ENCODE data around the gene MTA1. TPM values are rescaled to one million over a fixed set of nuclear protein-coding genes. Genes with fewer than 3 reads are reported as not detected.

MTA1 gene
- total and polyA plus RNA-seq, 7 donors = 22.6 to 48.6 (median 41.1) TPM

GRCh38 chr14:105414456-105415371 lies 4.9 kb upstream of the MTA1 start:
- peak overlapping the region; percentile 67 for H3K4me3 ChIP-seq
- H3K36me3 ChIP-seq (ENCODE audit: insufficient read depth in 1 of 2, low read depth in 1 of 2) = no peaks in the 10 kb centered on the region
- peak; percentile 79 for TF ChIP-seq CTCF (IDR thresholded peaks at IDR 0.05)
- peak; percentile 82 to 88 (median 86) for ATAC-seq
- 17 to 22% (median 19%) methylated on average over 60 to 79 of the region's 79 CpGs for WGBS, 3 donors
- DNase-seq = peak; percentile 87 to 94
- intact Hi-C loops (cut with DNase I) = loop anchor here in 1 of 2 donors (5.0 kb wide), 1 partner anchor 53 kb away; no protein-coding TSS in a partner anchor
- H3K27ac ChIP-seq = peak overlapping the region; percentile 81
- peaks cover 0 to 2% (median 0%) of the 10 kb centered on the region in 3 donors for H3K27me3 ChIP-seq (ENCODE audit: insufficient read depth in 3 of 3, low read length in 2 of 3)
- peaks cover 23% of the 10 kb centered on the region for H3K4me1 ChIP-seq
- no peaks in the 10 kb centered on the region for H3K9me3 ChIP-seq

- intact Hi-C loops (cut with DNase I) = loop anchor here in 1 of 2 donors (5.0 kb wide), 1 partner anchor 52 kb away; no protein-coding TSS in a partner anchor
- no peaks in the 10 kb centered on the region for H3K9me3 ChIP-seq
- peaks cover 26% of the 10 kb centered on the region for H3K4me1 ChIP-seq
- no peak for ATAC-seq
- no peak for TF ChIP-seq CTCF (IDR thresholded peaks at IDR 0.05)
- DNase-seq = no peak
- H3K27me3 ChIP-seq (ENCODE audit: insufficient read depth in 3 of 3, low read length in 2 of 3) = peaks cover 0 to 2% (median 0%) of the 10 kb centered on the region in 3 donors
- H3K4me3 ChIP-seq = peak overlapping the region; percentile 67
- no peaks in the 10 kb centered on the region for H3K36me3 ChIP-seq (ENCODE audit: insufficient read depth in 1 of 2, low read depth in 1 of 2)
- 74 to 81% (median 75%) methylated on average over 25 of the region's 25 CpGs for WGBS, 3 donors
- H3K27ac ChIP-seq = peak overlapping the region; percentile 81
These were observed 3.9 kb upstream of the MTA1 start for GRCh38 chr14:105415481-105416428.

GRCh38 chr14:105416671-105417070 lies 3.0 kb upstream of the MTA1 start:
- H3K36me3 ChIP-seq (ENCODE audit: insufficient read depth in 1 of 2, low read depth in 1 of 2) = no peaks in the 10 kb centered on the region
- H3K4me3 ChIP-seq = no peak overlapping the region
- peaks cover 33% of the 10 kb centered on the region for H3K4me1 ChIP-seq
- TF ChIP-seq CTCF (IDR thresholded peaks at IDR 0.05) = no peak
- peak overlapping the region; percentile 81 for H3K27ac ChIP-seq
- no peak for ATAC-seq
- intact Hi-C loops (cut with DNase I) = loop anchor here in 1 of 2 donors (5.0 kb wide), 1 partner anchor 51 kb away; no protein-coding TSS in a partner anchor
- 77 to 84% (median 78%) methylated on average over 11 of the region's 11 CpGs for WGBS, 3 donors
- no peaks in the 10 kb centered on the region for H3K9me3 ChIP-seq
- no peaks in the 10 kb centered on the region for H3K27me3 ChIP-seq (ENCODE audit: insufficient read depth in 3 of 3, low read length in 2 of 3)
- no peak for DNase-seq

GRCh38 chr14:105417690-105418121 lies 1.9 kb upstream of the MTA1 start:
- no peak overlapping the region for H3K4me3 ChIP-seq
- intact Hi-C loops (cut with DNase I) = loop anchor here in 1 of 2 donors (5.0 kb wide), 1 partner anchor 50 kb away; no protein-coding TSS in a partner anchor
- no peak for ATAC-seq
- no peaks in the 10 kb centered on the region for H3K9me3 ChIP-seq
- TF ChIP-seq CTCF (IDR thresholded peaks at IDR 0.05) = no peak
- H3K36me3 ChIP-seq (ENCODE audit: insufficient read depth in 1 of 2, low read depth in 1 of 2) = no peaks in the 10 kb centered on the region
- no peak for DNase-seq
- H3K27me3 ChIP-seq (ENCODE audit: insufficient read depth in 3 of 3, low read length in 2 of 3) = no peaks in the 10 kb centered on the region
- WGBS, 3 donors = 85 to 95% (median 92%) methylated on average over 3 of the region's 3 CpGs
- peaks cover 33% of the 10 kb centered on the region for H3K4me1 ChIP-seq
- no peak overlapping the region for H3K27ac ChIP-seq

Data from psoas muscle (tissue), 8 donors.